AG10803 (cell line): Measurements from ENCODE around the gene SNAP25.

Source experiments
- DNase-seq: peaks from one replicate; pipeline ENCODE4 v3.0.0; 2010; ENCODE audit warnings: low read depth
- H3K4me3 ChIP-seq: 2 replicates; pipeline ENCODE4 v1.5.1; 2011; ENCODE audit warnings: mild to moderate bottlenecking, low read length, control low read depth
- CTCF ChIP-seq: conservative IDR thresholded peaks from 2 replicates; pipeline ENCODE4 v1.5.1; 2011; ENCODE audit warnings: mild to moderate bottlenecking, low read length, control low read depth, inconsistent platforms

Gene SNAP25

GRCh38 chr20:10286356-10286755, 67.7 kb downstream of the SNAP25 start:
- no peak for TF ChIP-seq CTCF
- no peak overlapping the region for H3K4me3 ChIP-seq

GRCh38 chr20:10288421-10288820, 69.8 kb downstream of the SNAP25 start:
- H3K4me3 ChIP-seq: no peak overlapping the region
- no peak for DNase-seq
- TF ChIP-seq CTCF: no peak

More at GRCh38 chr20:10286356-10286755, 67.7 kb downstream of the SNAP25 start:
- DNase-seq: no peak

GRCh38 chr20:10288954-10289646, 70.5 kb downstream of the SNAP25 start:
- H3K4me3 ChIP-seq: no peak overlapping the region
- no peak for DNase-seq
- TF ChIP-seq CTCF: no peak

- no peak for DNase-seq
- no peak for TF ChIP-seq CTCF
- H3K4me3 ChIP-seq: no peak overlapping the region
Measured at GRCh38 chr20:10291568-10292248, 73.1 kb downstream of the SNAP25 start.

GRCh38 chr20:10297223-10297622, 78.6 kb downstream of the SNAP25 start:
- no peak for DNase-seq
- TF ChIP-seq CTCF: no peak
- H3K4me3 ChIP-seq: no peak overlapping the region

- no peak for DNase-seq
- no peak overlapping the region for H3K4me3 ChIP-seq
- no peak for TF ChIP-seq CTCF
Measured at GRCh38 chr20:10297684-10298240, 79.1 kb downstream of the SNAP25 start.
